Measurements from ENCODE around the gene NFIX. TPM values are rescaled to one million over a fixed set of nuclear protein-coding genes. Genes with fewer than 3 reads are reported as not detected.
A peak's percentile ranks its signal among the peaks of the same experiment; 100 is the strongest.

The NFIX gene
- polyA plus RNA-seq, 3 donors: 0.25 to 3.7 (median 0.90) TPM

DNA sequence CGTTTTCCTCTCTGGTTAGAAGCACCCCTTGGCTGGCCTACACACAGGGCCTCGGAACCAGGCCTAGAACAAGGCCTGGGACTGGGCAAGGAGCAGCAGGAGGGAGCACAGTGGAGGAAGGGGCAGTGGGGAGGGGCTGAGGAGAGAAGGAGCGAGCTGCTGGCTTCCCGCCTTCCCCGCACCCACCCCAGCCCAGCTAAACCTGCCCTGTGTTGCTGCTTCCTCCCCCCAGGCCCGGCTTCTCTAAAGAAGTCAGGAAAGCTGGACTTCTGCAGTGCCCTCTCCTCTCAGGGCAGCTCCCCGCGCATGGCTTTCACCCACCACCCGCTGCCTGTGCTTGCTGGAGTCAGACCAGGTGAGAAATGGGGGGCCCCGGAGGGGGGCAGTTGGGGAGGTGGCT lies 83.1 kb downstream of the NFIX start:
- 67% methylated on average over 2 of the region's 10 CpGs for WGBS (ENCODE audit: insufficient coverage)
- no peak overlapping the region for H3K4me3 Mint-ChIP-seq
- peaks cover 4 to 6% of the 10 kb centered on the region in 2 donors for H3K36me3 Mint-ChIP-seq
- intact Hi-C loops (cut with micrococcal nuclease): no loop called here
- Histone ChIP-seq H3K27ac (ENCODE audit: low read depth in 1 of 2, low read length in 2 of 2) (no peak overlapping the region), H3K4me1 (ENCODE audit: control insufficient read depth in 1 of 2, insufficient read depth in 2 of 2, low read length in 2 of 2) (peaks cover 8 to 13% of the 10 kb centered on the region in 2 donors), H2AFZ (ENCODE audit: insufficient read depth, low read depth, low read length, poor library complexity, severe bottlenecking) (no peak overlapping the region), H3K9me3 (replicated peaks in 1 of 2; ENCODE audit: control insufficient read depth in 1 of 2, insufficient read depth in 1 of 2, low read length in 2 of 2) (no peaks in the 10 kb centered on the region), H4K20me1 (ENCODE audit: insufficient read depth, low read length) (no peaks in the 10 kb centered on the region), H3K9ac (ENCODE audit: insufficient read depth, low read length, poor library complexity, severe bottlenecking) (no peak overlapping the region), H3K4me2 (replicated peaks; ENCODE audit: extremely low read depth, low read length, poor library complexity, severe bottlenecking) (no peak overlapping the region), H3K79me2 (ENCODE audit: insufficient read depth, low read length) (no peaks in the 10 kb centered on the region), H3K27me3 (ENCODE audit: control insufficient read depth in 2 of 2, insufficient read depth in 2 of 2, low read length in 2 of 2) (no peaks in the 10 kb centered on the region), H3K36me3 (replicated peaks in 1 of 2; ENCODE audit: control insufficient read depth in 1 of 2, insufficient read depth in 2 of 2, low read length in 2 of 2) (no peaks in the 10 kb centered on the region), H3K4me3 (replicated peaks in 1 of 3; ENCODE audit: low read depth in 2 of 3, low read length in 3 of 3) (no peak overlapping the region)
- peaks cover 13% of the 10 kb centered on the region for H3K4me1 Mint-ChIP-seq
- no peaks in the 10 kb centered on the region for H3K9me3 Mint-ChIP-seq
- no peak for DNase-seq
- H3K27me3 Mint-ChIP-seq (ENCODE audit: low read depth in 3 of 3): peaks cover 0 to 4% (median 3%) of the 10 kb centered on the region in 3 donors
- TF ChIP-seq, protein P1, sequence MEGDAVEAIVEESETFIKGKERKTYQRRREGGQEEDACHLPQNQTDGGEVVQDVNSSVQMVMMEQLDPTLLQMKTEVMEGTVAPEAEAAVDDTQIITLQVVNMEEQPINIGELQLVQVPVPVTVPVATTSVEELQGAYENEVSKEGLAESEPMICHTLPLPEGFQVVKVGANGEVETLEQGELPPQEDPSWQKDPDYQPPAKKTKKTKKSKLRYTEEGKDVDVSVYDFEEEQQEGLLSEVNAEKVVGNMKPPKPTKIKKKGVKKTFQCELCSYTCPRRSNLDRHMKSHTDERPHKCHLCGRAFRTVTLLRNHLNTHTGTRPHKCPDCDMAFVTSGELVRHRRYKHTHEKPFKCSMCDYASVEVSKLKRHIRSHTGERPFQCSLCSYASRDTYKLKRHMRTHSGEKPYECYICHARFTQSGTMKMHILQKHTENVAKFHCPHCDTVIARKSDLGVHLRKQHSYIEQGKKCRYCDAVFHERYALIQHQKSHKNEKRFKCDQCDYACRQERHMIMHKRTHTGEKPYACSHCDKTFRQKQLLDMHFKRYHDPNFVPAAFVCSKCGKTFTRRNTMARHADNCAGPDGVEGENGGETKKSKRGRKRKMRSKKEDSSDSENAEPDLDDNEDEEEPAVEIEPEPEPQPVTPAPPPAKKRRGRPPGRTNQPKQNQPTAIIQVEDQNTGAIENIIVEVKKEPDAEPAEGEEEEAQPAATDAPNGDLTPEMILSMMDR (IDR thresholded peaks at IDR 0.05): no peak
- H3K27ac Mint-ChIP-seq: no peak overlapping the region

DNA sequence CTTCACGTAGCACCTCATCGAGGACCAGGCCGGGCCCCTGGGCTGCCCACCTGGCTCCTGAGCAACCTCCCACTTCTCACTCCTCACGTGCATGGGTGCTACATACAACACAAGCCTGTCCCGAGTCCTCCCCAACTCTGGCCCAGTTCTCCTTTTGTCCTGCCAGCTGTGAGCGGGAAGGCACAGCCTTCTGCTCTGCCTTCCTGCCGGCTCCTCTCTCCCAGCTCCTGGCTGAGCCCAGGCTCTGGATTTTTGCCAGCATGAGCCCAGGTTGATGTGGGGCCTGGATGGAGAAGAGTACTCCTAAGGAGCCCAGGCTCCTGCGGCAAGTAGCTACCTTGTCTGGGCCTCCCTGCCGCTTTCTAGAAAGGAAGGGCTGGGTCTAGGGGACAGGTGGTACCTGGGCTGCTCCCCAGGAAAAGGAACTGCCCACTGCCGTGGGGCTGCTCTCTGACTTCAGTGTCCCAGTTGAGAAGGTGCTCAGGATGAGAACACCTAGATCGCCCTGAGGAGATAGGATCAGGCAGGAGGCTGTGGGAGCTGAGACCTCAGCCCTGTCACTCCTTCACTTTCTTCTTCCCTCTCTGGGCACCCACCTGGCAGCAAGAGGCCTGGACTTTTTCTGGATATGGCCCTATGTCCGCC lies 83.7 kb downstream of the NFIX start:
- H3K9ac ChIP-seq (ENCODE audit: insufficient read depth, low read length, poor library complexity, severe bottlenecking): peak overlapping the region; percentile 39
- no peak overlapping the region for H3K4me3 ChIP-seq (replicated peaks in 1 of 3; ENCODE audit: low read depth in 2 of 3, low read length in 3 of 3)
- no peaks in the 10 kb centered on the region for H3K9me3 ChIP-seq (replicated peaks in 1 of 2; ENCODE audit: control insufficient read depth in 1 of 2, insufficient read depth in 1 of 2, low read length in 2 of 2)
- WGBS (ENCODE audit: insufficient coverage): 42% methylated on average over 9 of the region's 12 CpGs
- no peaks in the 10 kb centered on the region for H3K36me3 ChIP-seq (replicated peaks in 1 of 2; ENCODE audit: control insufficient read depth in 1 of 2, insufficient read depth in 2 of 2, low read length in 2 of 2)
- no peak for DNase-seq
- peak overlapping the region in 1 of 7 donors; percentile 41 for H3K27ac Mint-ChIP-seq
- peak overlapping the region in 1 of 2 donors; percentile 35 for H3K4me3 Mint-ChIP-seq
- no peak overlapping the region for H3K27ac ChIP-seq (ENCODE audit: low read depth in 1 of 2, low read length in 2 of 2)
- H3K9me3 Mint-ChIP-seq: no peaks in the 10 kb centered on the region
- H4K20me1 ChIP-seq (ENCODE audit: insufficient read depth, low read length): no peaks in the 10 kb centered on the region
- H3K27me3 ChIP-seq (ENCODE audit: control insufficient read depth in 2 of 2, insufficient read depth in 2 of 2, low read length in 2 of 2): no peaks in the 10 kb centered on the region
- H2AFZ ChIP-seq (ENCODE audit: insufficient read depth, low read depth, low read length, poor library complexity, severe bottlenecking): no peak overlapping the region
- H3K4me2 ChIP-seq (replicated peaks; ENCODE audit: extremely low read depth, low read length, poor library complexity, severe bottlenecking): no peak overlapping the region
- H3K36me3 Mint-ChIP-seq: peaks cover 5 to 6% of the 10 kb centered on the region in 2 donors
- TF ChIP-seq, protein P1 (IDR thresholded peaks at IDR 0.05): no peak
- peaks cover 13% of the 10 kb centered on the region for H3K4me1 Mint-ChIP-seq
- H3K4me1 ChIP-seq (ENCODE audit: control insufficient read depth in 1 of 2, insufficient read depth in 2 of 2, low read length in 2 of 2): peaks cover 8 to 13% of the 10 kb centered on the region in 2 donors
- H3K79me2 ChIP-seq (ENCODE audit: insufficient read depth, low read length): no peaks in the 10 kb centered on the region
- peaks cover 0 to 4% (median 3%) of the 10 kb centered on the region in 3 donors for H3K27me3 Mint-ChIP-seq (ENCODE audit: low read depth in 3 of 3)
- intact Hi-C loops (cut with micrococcal nuclease): no loop called here
